NK-92 (cell line): ENCODE measurements around the gene YIF1A.
"Not testable (repeated sequence)": the region's sequence is repeated elsewhere in the genome, so short reads cannot be mapped to it uniquely, and the experiment has no call there.

Experiments used
- DNase-seq: peaks from one replicate; lab custom pipeline; 2025; ENCODE audit not compliant: unreplicated experiment; lab: John Stamatoyannopoulos, UW

Gene YIF1A

GRCh38 chr11:66272596-66272995 lies 16.3 kb downstream of the YIF1A start:
- no peak for DNase-seq

- no peak for DNase-seq
Observed at GRCh38 chr11:66271816-66272215, 17.1 kb downstream of the YIF1A start.

GRCh38 chr11:66268952-66269905 lies 19.7 kb downstream of the YIF1A start:
- no peak for DNase-seq

- peak; percentile 97 for DNase-seq
Observed at GRCh38 chr11:66268244-66268951, 20.5 kb downstream of the YIF1A start, which contains the start of gene RAB1B. Gene RAB1B (plus strand): TSS chr11:66268639. CDS start chr11:66268680, 41 bp downstream.

- peak; percentile 54 for DNase-seq
Observed at GRCh38 chr11:66267379-66268243, 21.3 kb downstream of the YIF1A start.

- DNase-seq = no peak
Observed at GRCh38 chr11:66267039-66267378, 21.9 kb downstream of the YIF1A start.

- DNase-seq = no peak
Observed at GRCh38 chr11:66266378-66267038, 22.4 kb downstream of the YIF1A start.

DNA sequence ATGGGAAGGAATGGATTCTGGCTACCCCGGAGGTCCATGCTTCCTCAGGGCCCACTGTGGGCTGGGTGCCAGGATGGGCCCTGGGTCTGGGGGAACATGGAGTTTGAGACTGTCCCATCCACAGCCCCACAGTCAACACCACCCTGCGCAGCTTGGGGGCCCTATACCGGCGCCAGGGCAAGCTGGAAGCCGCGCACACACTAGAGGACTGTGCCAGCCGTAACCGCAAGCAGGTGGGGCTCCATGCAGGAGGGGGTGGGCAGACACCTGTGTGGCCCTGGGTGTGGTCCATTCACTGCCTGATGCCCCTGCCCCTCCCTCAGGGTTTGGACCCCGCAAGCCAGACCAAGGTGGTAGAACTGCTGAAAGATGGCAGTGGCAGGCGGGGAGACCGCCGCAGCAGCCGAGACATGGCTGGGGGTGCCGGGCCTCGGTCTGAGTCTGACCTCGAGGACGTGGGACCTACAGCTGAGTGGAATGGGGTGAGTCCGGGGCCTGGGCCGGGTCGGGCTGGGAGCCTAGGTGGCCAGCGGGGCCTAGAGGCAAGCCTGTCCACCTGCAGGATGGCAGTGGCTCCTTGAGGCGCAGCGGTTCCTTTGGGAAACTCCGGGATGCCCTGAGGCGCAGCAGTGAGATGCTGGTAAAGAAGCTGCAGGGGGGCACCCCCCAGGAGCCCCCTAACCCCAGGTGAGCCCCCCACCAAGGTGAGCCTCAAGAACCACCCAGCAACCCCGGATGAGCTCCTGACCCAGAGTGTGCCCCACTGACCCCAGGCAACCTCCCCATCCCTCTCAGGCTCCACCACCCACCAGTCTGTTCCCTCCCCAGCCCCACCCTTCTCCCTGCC lies 23.2 kb downstream of the YIF1A start:
- no peak for DNase-seq

- DNase-seq = no peak
Observed at GRCh38 chr11:66264914-66265313, 24.0 kb downstream of the YIF1A start.

GRCh38 chr11:66264383-66264782 lies 24.6 kb downstream of the YIF1A start:
- no peak for DNase-seq

- no peak for DNase-seq
Observed at GRCh38 chr11:66263785-66264184, 25.2 kb downstream of the YIF1A start.

- no peak for DNase-seq
Observed at GRCh38 chr11:66263231-66263630, 25.7 kb downstream of the YIF1A start.

GRCh38 chr11:66262696-66263095 lies 26.2 kb downstream of the YIF1A start:
- no peak for DNase-seq

DNA sequence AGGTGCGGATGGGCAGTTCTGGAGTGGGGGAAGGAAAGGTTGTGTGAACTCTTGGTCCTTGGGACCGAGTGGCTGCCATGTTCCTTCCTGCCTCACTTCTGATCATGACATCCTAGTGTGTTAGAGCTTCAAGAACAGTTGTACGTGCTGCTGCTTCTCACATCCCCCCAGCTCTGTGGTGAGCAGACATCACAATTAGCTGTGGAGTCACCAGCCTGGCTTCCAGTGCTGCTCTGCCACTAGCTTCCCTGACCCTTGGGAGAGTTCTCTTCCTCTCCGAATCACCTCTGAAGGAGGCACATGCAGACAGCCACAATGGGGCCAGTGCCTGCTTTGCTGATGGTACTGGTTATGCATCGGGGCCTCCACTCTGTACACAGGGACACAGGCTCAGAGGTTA lies 26.8 kb downstream of the YIF1A start:
- DNase-seq = no peak

- DNase-seq = no peak
Observed at GRCh38 chr11:66261578-66261977, 27.4 kb downstream of the YIF1A start.

GRCh38 chr11:66259956-66260355 lies 29.0 kb downstream of the YIF1A start:
- DNase-seq = no peak

- DNase-seq = no peak
Observed at GRCh38 chr11:66259225-66259624, 29.7 kb downstream of the YIF1A start.

GRCh38 chr11:66258473-66258893 lies 30.5 kb downstream of the YIF1A start:
- DNase-seq = no peak

- DNase-seq = not testable (repeated sequence)
Observed at GRCh38 chr11:66253081-66253480, 35.9 kb downstream of the YIF1A start.

GRCh38 chr11:66251809-66252208 lies 37.1 kb downstream of the YIF1A start:
- no peak for DNase-seq
